ENCODE data around the gene ADAMTS9. TPM values are rescaled to one million over a fixed set of nuclear protein-coding genes. Genes with fewer than 3 reads are reported as not detected.

The ADAMTS9 gene
- total and polyA plus RNA-seq, 2 of the 13 experiments (the other 11 are each of a cell fraction or from before 2014, with no cell fraction given), result 0.02 to 0.09 TPM

DNA sequence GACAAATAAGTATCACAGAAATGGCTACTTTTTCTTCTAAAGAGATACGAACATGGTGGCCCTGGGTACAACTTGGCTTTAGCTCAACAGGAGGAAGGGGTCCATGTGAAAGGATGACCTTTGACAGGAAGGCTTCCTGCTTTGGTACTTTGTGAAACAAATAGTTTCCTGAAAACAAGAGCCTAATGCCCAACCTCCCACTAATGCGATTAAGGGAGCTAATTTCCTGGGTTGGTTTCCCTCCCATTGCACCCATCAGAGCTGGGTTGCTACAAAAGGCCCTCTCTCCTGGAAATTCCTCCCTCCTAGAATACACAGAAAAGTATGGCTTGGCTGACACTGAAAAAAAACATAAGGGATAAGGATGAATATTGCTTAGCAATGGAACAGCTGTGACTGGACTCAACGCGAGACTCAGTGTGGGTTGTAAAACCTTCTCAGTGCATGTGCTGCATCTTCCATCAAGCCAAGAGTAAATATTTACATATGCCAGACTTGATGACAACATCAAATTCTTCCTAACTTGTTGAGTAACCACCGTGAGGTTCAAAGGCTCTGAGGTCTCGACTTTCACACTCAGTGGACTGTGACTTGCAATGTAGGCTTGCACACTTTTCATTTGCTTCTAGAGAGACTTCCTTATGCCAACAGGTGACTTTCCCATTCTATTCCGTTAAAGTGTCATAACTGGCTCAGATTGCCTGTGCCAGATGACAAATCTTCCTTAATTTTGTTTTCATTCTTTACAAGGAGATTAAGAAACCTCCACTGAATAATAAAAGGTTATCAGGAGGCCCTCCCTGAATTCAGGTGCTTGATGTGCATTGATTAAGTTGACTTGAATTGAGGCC lies 60.1 kb downstream of the ADAMTS9 start (continued):
- no peak for TF ChIP-seq ZNF296 (CRISPR knock-in tag; conservative IDR thresholded peaks at IDR 0.05)
- TF ChIP-seq KDM5A (IDR thresholded peaks at IDR 0.05; ENCODE audit: borderline replicate concordance, low read length), result no peak
- TF ChIP-seq, protein P1, sequence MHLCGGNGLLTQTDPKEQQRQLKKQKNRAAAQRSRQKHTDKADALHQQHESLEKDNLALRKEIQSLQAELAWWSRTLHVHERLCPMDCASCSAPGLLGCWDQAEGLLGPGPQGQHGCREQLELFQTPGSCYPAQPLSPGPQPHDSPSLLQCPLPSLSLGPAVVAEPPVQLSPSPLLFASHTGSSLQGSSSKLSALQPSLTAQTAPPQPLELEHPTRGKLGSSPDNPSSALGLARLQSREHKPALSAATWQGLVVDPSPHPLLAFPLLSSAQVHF (CRISPR knock-in tag; IDR thresholded peaks at IDR 0.05), result no peak
- TF ChIP-seq ZNF816 (CRISPR knock-in tag; IDR thresholded peaks at IDR 0.05; ENCODE audit: borderline replicate concordance), result no peak
- TF ChIP-seq, protein P2, sequence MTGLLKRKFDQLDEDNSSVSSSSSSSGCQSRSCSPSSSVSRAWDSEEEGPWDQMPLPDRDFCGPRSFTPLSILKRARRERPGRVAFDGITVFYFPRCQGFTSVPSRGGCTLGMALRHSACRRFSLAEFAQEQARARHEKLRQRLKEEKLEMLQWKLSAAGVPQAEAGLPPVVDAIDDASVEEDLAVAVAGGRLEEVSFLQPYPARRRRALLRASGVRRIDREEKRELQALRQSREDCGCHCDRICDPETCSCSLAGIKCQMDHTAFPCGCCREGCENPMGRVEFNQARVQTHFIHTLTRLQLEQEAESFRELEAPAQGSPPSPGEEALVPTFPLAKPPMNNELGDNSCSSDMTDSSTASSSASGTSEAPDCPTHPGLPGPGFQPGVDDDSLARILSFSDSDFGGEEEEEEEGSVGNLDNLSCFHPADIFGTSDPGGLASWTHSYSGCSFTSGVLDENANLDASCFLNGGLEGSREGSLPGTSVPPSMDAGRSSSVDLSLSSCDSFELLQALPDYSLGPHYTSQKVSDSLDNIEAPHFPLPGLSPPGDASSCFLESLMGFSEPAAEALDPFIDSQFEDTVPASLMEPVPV (CRISPR knock-in tag; IDR thresholded peaks at IDR 0.05), result no peak
- TF ChIP-seq, protein P3, sequence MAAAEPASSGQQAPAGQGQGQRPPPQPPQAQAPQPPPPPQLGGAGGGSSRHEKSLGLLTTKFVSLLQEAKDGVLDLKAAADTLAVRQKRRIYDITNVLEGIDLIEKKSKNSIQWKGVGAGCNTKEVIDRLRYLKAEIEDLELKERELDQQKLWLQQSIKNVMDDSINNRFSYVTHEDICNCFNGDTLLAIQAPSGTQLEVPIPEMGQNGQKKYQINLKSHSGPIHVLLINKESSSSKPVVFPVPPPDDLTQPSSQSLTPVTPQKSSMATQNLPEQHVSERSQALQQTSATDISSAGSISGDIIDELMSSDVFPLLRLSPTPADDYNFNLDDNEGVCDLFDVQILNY (CRISPR knock-in tag; conservative IDR thresholded peaks at IDR 0.05), result no peak
- TF ChIP-seq, protein P4, sequence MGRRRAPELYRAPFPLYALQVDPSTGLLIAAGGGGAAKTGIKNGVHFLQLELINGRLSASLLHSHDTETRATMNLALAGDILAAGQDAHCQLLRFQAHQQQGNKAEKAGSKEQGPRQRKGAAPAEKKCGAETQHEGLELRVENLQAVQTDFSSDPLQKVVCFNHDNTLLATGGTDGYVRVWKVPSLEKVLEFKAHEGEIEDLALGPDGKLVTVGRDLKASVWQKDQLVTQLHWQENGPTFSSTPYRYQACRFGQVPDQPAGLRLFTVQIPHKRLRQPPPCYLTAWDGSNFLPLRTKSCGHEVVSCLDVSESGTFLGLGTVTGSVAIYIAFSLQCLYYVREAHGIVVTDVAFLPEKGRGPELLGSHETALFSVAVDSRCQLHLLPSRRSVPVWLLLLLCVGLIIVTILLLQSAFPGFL (CRISPR knock-in tag; IDR thresholded peaks at IDR 0.05), result no peak
- TF ChIP-seq MED13 (CRISPR knock-in tag; IDR thresholded peaks at IDR 0.05), result no peak
- TF ChIP-seq TBL1XR1 (IDR thresholded peaks at IDR 0.05; ENCODE audit: borderline replicate concordance, low read length, partially characterized antibody), result no peak
- no peak for TF ChIP-seq MTA1 (CRISPR knock-in tag; IDR thresholded peaks at IDR 0.05; ENCODE audit: borderline replicate concordance)
- no peak for TF ChIP-seq ZNF629 (CRISPR knock-in tag; conservative IDR thresholded peaks at IDR 0.05)
- no peak for TF ChIP-seq NFYC (CRISPR knock-in tag; IDR thresholded peaks at IDR 0.05)
- TF ChIP-seq NKX3-1 (CRISPR knock-in tag; IDR thresholded peaks at IDR 0.05), result no peak
- TF ChIP-seq, protein P5, sequence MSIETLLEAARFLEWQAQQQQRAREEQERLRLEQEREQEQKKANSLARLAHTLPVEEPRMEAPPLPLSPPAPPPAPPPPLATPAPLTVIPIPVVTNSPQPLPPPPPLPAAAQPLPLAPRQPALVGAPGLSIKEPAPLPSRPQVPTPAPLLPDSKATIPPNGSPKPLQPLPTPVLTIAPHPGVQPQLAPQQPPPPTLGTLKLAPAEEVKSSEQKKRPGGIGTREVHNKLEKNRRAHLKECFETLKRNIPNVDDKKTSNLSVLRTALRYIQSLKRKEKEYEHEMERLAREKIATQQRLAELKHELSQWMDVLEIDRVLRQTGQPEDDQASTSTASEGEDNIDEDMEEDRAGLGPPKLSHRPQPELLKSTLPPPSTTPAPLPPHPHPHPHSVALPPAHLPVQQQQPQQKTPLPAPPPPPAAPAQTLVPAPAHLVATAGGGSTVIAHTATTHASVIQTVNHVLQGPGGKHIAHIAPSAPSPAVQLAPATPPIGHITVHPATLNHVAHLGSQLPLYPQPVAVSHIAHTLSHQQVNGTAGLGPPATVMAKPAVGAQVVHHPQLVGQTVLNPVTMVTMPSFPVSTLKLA (IDR thresholded peaks at IDR 0.05), result no peak
- no peak for TF ChIP-seq ZNF780A (CRISPR knock-in tag; IDR thresholded peaks at IDR 0.05)
- TF ChIP-seq ZNF616 (CRISPR knock-in tag; IDR thresholded peaks at IDR 0.05; ENCODE audit: low read depth), result no peak
- TF ChIP-seq ATRX (CRISPR knock-in tag; IDR thresholded peaks at IDR 0.05; ENCODE audit: borderline replicate concordance), result no peak
- TF ChIP-seq, protein P6, sequence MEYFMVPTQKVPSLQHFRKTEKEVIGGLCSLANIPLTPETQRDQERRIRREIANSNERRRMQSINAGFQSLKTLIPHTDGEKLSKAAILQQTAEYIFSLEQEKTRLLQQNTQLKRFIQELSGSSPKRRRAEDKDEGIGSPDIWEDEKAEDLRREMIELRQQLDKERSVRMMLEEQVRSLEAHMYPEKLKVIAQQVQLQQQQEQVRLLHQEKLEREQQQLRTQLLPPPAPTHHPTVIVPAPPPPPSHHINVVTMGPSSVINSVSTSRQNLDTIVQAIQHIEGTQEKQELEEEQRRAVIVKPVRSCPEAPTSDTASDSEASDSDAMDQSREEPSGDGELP (IDR thresholded peaks at IDR 0.05; ENCODE audit: borderline replicate concordance, low read depth), result 0 out of 2 replicates have a peak, but pooled peaks have one; percentile 49
- no peak for TF ChIP-seq ZFP62 (CRISPR knock-in tag; IDR thresholded peaks at IDR 0.05)
- no peak for TF ChIP-seq ZFP82 (CRISPR knock-in tag; IDR thresholded peaks at IDR 0.05; ENCODE audit: borderline replicate concordance)
- TF ChIP-seq CEBPB (IDR thresholded peaks at IDR 0.05; ENCODE audit: borderline replicate concordance, low read depth, low read length), result peak; percentile 84
